HEK293 (cell line): ENCODE measurements around the gene WDR89.

Experiments
- CTCF ChIA-PET: fragments of 350-600 bp; formaldehyde crosslinking; extraction: SDS; loops from one replicate; lab custom pipeline; 2021; ENCODE audit warnings: antibody characterized with exemption; lab: Yijun Ruan, JAX
- POLR2A ChIA-PET: fragments of 300-600 bp; formaldehyde crosslinking; extraction: SDS; loops from one replicate; lab custom pipeline; 2020; ENCODE audit warnings: antibody characterized with exemption, inconsistent platforms; lab: Yijun Ruan, JAX
- H3K27ac ChIP-seq: fragments of 200-500 bp; sonication (Bioruptor generic); 2 replicates; pipeline ENCODE4 v1.5.1; 2014; ENCODE audit warnings: low read depth, low read length, control low read depth, inconsistent platforms; ENCODE audit errors: extremely low read depth
- H3K36me3 ChIP-seq, 2 experiments: fragments of 200-500 bp in 1 of 2; sonication (Bioruptor generic) in 1 of 2; 1 replicate in 1 of 2; 2 replicates in 1 of 2; pipeline ENCODE4 v1.5.1; 2014 to 2017; ENCODE audit warnings: inconsistent platforms in 2 of 2, low read length in 2 of 2; ENCODE audit not compliant: control insufficient read depth in 2 of 2, insufficient read depth in 1 of 2
- H3K4me1 ChIP-seq: fragments of 200-500 bp; sonication (Bioruptor generic); 2 replicates; pipeline ENCODE4 v1.5.1; 2014; ENCODE audit warnings: mild to moderate bottlenecking, low read length, inconsistent platforms; ENCODE audit not compliant: control insufficient read depth, insufficient read depth
- H3K4me3 ChIP-seq: 2 replicates; pipeline ENCODE4 v1.5.1; 2011; ENCODE audit warnings: low read depth, mild to moderate bottlenecking, control low read depth, low read length, moderate library complexity
- H3K9me3 ChIP-seq: fragments of 200-500 bp; sonication (Bioruptor generic); 2 replicates; pipeline ENCODE4 v1.5.1; 2014; ENCODE audit warnings: low read depth, low read length, inconsistent platforms; ENCODE audit not compliant: control insufficient read depth, insufficient read depth
- GLI4 ChIP-seq: fragments of 450-650 bp; formaldehyde crosslinking; IDR thresholded peaks from 2 replicates; pipeline ENCODE4 v1.5.1; 2016; ENCODE audit warnings: missing biosample characterization, missing genetic modification characterization
- HOXC10 ChIP-seq: sonication (generic); formaldehyde crosslinking; IDR thresholded peaks from 2 replicates; pipeline ENCODE4 v1.8.1; 2023; ENCODE audit warnings: mild to moderate bottlenecking, missing genetic modification reagents
- PRDM10 ChIP-seq: fragments of 450-650 bp; formaldehyde crosslinking; IDR thresholded peaks from 2 replicates; pipeline ENCODE4 v1.5.1; 2016; ENCODE audit warnings: missing biosample characterization, missing genetic modification characterization
- PRDM6 ChIP-seq: fragments of 450-650 bp; formaldehyde crosslinking; IDR thresholded peaks from 2 replicates; pipeline ENCODE4 v1.5.1; 2017; ENCODE audit warnings: missing biosample characterization, missing genetic modification characterization
- TCF7L2 ChIP-seq: IDR thresholded peaks from 2 replicates; pipeline ENCODE4 v1.6.1; 2011; ENCODE audit warnings: low read depth, mild to moderate bottlenecking, inconsistent platforms, low read length, moderate library complexity, borderline replicate concordance
- ZEB2 ChIP-seq: fragments of 450-650 bp; formaldehyde crosslinking; IDR thresholded peaks from 2 replicates; pipeline ENCODE4 v1.5.1; 2016; ENCODE audit warnings: missing biosample characterization, missing genetic modification characterization
- ZFP3 ChIP-seq: fragments of 450-650 bp; formaldehyde crosslinking; IDR thresholded peaks from 2 replicates; pipeline ENCODE4 v1.5.1; 2016; ENCODE audit warnings: low read depth, missing biosample characterization, missing genetic modification characterization
- ZNF146 ChIP-seq: fragments of 450-650 bp; formaldehyde crosslinking; IDR thresholded peaks from 2 replicates; pipeline ENCODE4 v1.5.1; 2016; ENCODE audit warnings: missing biosample characterization, missing genetic modification characterization
- ZNF248 ChIP-seq: fragments of 450-650 bp; formaldehyde crosslinking; IDR thresholded peaks from 2 replicates; pipeline ENCODE4 v1.5.1; 2017; ENCODE audit warnings: missing biosample characterization, missing genetic modification characterization
- ZNF423 ChIP-seq: fragments of 450-650 bp; formaldehyde crosslinking; IDR thresholded peaks from 2 replicates; pipeline ENCODE4 v1.5.1; 2016; ENCODE audit warnings: missing biosample characterization, missing genetic modification characterization
- ZNF513 ChIP-seq: fragments of 450-650 bp; IDR thresholded peaks from 2 replicates; pipeline ENCODE4 v1.5.1; 2018; ENCODE audit warnings: missing biosample characterization, missing genetic modification characterization
- ZNF585B ChIP-seq: fragments of 450-650 bp; formaldehyde crosslinking; IDR thresholded peaks from 2 replicates; pipeline ENCODE4 v1.5.1; 2016; ENCODE audit warnings: missing biosample characterization, missing genetic modification characterization
- ZNF664 ChIP-seq: fragments of 450-650 bp; formaldehyde crosslinking; IDR thresholded peaks from 2 replicates; pipeline ENCODE4 v1.5.1; 2016; ENCODE audit warnings: missing biosample characterization, missing genetic modification characterization
- ZNF791 ChIP-seq: fragments of 450-650 bp; formaldehyde crosslinking; IDR thresholded peaks from 2 replicates; pipeline ENCODE4 v1.5.1; 2016; ENCODE audit warnings: missing biosample characterization, missing genetic modification characterization
- ZNF837 ChIP-seq: fragments of 450-650 bp; formaldehyde crosslinking; IDR thresholded peaks from 2 replicates; pipeline ENCODE4 v1.5.1; 2016; ENCODE audit warnings: missing biosample characterization, missing genetic modification characterization
- ZSCAN16 ChIP-seq: fragments of 450-650 bp; formaldehyde crosslinking; IDR thresholded peaks from 2 replicates; pipeline ENCODE4 v1.5.1; 2016; ENCODE audit warnings: missing biosample characterization, missing genetic modification characterization
- ZSCAN18 ChIP-seq: fragments of 450-650 bp; formaldehyde crosslinking; IDR thresholded peaks from 2 replicates; pipeline ENCODE4 v1.5.1; 2016; ENCODE audit warnings: missing biosample characterization, missing genetic modification characterization
- ZSCAN4 ChIP-seq: fragments of 450-650 bp; formaldehyde crosslinking; IDR thresholded peaks from 2 replicates; pipeline ENCODE4 v1.5.1; 2017; ENCODE audit warnings: missing biosample characterization, missing genetic modification characterization

WDR89 gene

GRCh38 chr14:63605041-63605532, 36.6 kb downstream of the WDR89 start:
- Histone ChIP-seq H3K27ac (no peak overlapping the region), H3K9me3 (no peaks in the 10 kb centered on the region), H3K4me1 (no peaks in the 10 kb centered on the region), H3K36me3 (peaks cover 2 to 10% of the 10 kb centered on the region in 2 experiments; a peak in 2 of 3 replicates), H3K4me3 (no peak overlapping the region)
- POLR2A ChIA-PET = no interaction called here
- TF ChIP-seq ZSCAN4 (tag by site-specific recombination) = 0 out of 2 replicates have a peak, but pooled peaks have one; percentile 15
- no peak for TF ChIP-seq ZNF146 (tag by site-specific recombination)
- CTCF ChIA-PET = no interaction called here

GRCh38 chr14:63604626-63605025, 37.0 kb downstream of the WDR89 start:
- Histone ChIP-seq H3K36me3 (peaks cover 3 to 12% of the 10 kb centered on the region in 2 experiments; a peak in 2 of 3 replicates), H3K9me3 (no peaks in the 10 kb centered on the region), H3K4me1 (no peaks in the 10 kb centered on the region), H3K27ac (no peak overlapping the region), H3K4me3 (no peak overlapping the region)
- TF ChIP-seq ZFP3 (tag by site-specific recombination) = no peak
- no peak for TF ChIP-seq ZNF513
- TF ChIP-seq ZNF837 (tag by site-specific recombination) = no peak
- no peak for TF ChIP-seq PRDM10
- no peak for TF ChIP-seq ZSCAN18 (tag by site-specific recombination)
- no peak for TF ChIP-seq ZNF791 (tag by site-specific recombination)
- TF ChIP-seq GLI4 (tag by site-specific recombination) = no peak
- TF ChIP-seq ZNF423 = no peak
- no peak for TF ChIP-seq ZSCAN16
- no peak for TF ChIP-seq TCF7L2
- TF ChIP-seq ZNF585B (tag by site-specific recombination) = no peak
- TF ChIP-seq ZEB2 = no peak
- no peak for TF ChIP-seq HOXC10 (CRISPR knock-in tag)
- TF ChIP-seq ZNF248 (tag by site-specific recombination) = no peak
- TF ChIP-seq ZNF664 = no peak
- TF ChIP-seq PRDM6 (tag by site-specific recombination) = no peak
- ChIA-PET POLR2A (no interaction called here), CTCF (no interaction called here)
